NCI-H1930 (cell line): ENCODE measurements around the gene EBF4.
"Not testable (repeated sequence)": the region's sequence is repeated elsewhere in the genome, so short reads cannot be mapped to it uniquely, and the experiment has no call there.

ENCODE experiments used
- DNase-seq, 2 experiments: peaks; one replicate each; lab custom pipeline; 2025; lab: John Stamatoyannopoulos, UW

EBF4 gene

GRCh38 chr20:2757969-2758368, 65.4 kb downstream of the EBF4 start:
- DNase-seq = no peak

DNA sequence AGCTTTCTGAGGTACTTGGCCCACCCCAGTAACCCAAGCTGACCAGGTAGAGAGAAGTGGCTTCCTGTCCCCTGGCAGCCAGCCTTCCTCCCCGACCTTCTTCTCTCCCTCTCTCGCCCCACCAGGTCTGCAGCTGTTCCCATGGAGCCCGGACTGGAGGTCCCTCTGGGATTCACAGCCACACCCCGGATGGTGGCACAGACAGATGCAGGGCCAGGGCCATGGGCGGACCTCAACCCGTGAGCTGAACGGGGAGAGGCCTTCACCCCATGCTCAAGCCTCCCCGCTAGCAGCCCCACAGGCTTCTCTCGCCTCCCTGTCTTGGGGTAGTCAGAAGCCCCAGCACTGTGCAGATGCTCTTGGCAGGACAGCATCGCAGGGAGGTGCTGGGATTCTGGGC, 66.6 kb downstream of the EBF4 start:
- no peak for DNase-seq

DNA sequence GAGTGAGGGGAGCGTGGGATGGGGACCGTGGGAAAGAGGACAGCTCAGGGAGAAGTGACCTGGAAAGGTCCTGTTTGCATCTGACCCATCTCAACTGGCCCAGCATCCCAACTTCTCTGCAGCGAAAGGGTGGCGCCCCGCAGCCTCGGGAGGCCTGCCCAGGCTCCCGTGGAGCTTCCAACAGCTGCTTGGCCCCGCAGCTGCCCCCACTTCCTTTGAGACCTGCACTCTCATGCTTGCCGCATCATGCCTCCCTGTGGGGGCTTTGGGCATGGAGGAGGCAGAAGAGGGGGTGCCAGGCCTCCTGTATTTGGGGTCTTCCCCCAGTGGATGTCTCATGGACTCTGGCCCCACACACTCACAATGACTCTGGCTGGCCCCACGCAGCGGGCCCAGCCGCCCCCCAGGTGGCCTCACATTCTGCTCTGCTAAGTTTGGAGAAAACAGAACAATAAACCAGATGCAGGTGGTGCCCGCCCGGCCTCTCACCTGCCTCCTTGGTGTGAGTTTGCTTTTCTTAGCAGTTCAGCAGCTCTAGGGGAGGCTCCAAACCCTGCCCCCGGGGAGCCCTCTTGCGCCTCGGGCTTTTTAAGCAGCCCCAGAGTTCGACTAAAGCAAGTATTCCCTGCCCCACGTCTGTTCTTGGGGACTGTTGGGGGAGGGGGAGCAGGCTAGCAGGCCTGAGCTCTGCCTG, 67.2 kb downstream of the EBF4 start:
- DNase-seq = no peak

GRCh38 chr20:2760297-2760951, 67.8 kb downstream of the EBF4 start:
- no peak for DNase-seq

- no peak for DNase-seq
Observed at GRCh38 chr20:2760952-2761305, 68.3 kb downstream of the EBF4 start.

DNA sequence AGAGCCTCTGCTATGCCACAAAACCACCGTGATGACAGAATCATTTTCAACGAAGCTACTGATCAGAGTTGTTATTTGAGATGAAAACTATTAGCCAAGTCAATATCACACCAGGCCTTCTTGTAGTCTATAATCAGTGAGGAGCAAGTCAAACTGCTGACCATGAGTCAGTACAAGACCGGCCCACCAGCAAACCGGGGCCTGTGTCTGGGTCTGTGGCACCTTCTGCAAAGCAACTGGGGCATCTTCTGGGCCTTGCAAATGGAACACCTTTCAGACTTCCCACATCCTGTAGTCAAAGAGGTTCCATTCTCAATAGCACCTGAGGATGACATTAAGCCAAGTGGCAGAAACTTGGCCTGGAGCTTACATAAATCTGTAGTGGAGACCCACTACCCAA, 69.3 kb downstream of the EBF4 start:
- DNase-seq = no peak

DNA sequence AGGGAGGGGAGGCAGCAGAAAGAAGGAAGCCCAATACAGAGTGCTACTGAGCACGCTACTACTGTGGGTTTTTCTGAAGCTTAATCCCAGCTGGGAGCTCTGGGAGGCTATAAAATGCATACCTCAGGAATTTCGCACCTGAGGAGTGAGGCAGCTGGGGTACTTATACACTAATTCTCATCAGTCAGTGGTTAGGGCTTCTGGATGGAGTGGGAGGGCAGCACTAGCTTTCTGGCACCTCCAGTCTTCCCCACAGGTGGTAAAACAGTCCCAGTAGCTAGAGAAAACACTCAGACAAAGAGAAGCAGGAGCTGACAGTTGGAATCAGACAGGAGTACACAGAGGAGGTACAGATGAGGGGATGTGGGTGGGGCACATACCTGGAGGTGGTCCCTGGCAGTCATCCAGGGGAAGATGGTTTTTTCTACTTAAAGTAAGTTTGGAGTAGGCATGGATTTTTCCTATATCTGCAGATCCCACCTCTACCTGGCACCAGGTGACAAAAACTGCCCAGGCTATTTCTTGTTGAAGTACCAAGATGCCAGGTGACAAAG, 70.1 kb downstream of the EBF4 start:
- no peak for DNase-seq

GRCh38 chr20:2763186-2763585, 70.6 kb downstream of the EBF4 start:
- no peak for DNase-seq

GRCh38 chr20:2767768-2768631, 75.4 kb downstream of the EBF4 start:
- no peak for DNase-seq

GRCh38 chr20:2768632-2769015, 76.0 kb downstream of the EBF4 start:
- no peak for DNase-seq

DNA sequence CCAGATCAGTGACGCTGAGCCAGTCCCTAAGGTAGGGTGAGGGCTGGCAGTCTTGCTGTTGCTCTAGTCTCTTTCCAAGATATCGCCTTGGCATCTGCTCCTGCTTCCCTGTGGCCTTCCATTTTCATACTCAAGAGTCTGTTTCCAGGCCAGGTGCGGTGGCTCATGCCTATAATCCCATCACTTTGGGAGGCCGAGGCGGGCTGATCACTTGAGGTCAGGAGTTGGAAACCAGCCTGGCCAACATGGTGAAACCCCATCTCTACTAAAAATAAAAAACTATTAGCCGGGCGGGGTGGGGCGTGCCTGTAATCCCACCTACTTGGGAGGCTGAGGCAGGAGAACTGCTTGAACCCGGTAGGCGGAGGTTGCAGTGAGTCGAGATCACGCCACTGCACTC, 77.5 kb downstream of the EBF4 start:
- DNase-seq = not testable (repeated sequence)

DNA sequence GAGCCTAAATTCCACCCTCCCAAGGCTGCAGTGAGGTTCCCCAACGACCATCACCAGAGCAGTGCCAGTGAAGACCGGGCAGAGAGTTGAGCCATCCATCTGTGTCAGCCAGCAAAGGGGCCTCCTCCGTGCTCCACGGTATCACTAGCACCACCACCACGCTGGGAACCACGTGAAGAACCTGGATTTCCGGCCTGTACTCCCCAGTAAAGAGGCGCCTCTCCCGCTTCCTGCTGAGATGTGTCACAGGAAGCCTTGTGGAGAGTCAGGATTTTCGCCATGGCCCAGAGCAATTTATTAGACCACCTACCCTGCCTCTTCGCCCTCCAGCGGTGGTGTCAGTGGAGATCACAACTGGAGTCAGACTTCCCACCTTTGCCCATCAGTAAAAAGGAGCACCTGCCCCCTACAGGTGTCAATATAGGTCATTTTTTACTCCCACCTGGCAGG, 79.1 kb downstream of the EBF4 start:
- no peak for DNase-seq

GRCh38 chr20:2773812-2774211, 81.2 kb downstream of the EBF4 start:
- DNase-seq = no peak

DNA sequence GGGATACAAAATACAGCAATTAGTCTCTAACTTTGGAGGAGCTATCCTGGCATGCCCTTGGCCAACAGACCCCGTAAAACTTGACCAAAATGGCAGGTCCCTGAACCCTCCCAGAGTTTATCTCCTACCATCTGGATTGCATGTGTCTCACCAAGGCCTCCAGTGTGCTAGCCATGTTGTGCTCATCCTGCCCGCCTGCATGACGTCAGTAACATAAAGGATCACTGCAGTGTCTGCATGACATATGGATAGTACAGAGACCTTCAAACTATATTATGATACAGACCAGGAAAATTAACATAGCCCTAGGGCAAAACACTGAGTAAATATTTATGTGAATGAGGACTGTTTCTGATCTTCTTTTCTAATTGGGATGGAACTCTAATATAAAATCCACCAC, 82.6 kb downstream of the EBF4 start:
- DNase-seq = no peak

DNA sequence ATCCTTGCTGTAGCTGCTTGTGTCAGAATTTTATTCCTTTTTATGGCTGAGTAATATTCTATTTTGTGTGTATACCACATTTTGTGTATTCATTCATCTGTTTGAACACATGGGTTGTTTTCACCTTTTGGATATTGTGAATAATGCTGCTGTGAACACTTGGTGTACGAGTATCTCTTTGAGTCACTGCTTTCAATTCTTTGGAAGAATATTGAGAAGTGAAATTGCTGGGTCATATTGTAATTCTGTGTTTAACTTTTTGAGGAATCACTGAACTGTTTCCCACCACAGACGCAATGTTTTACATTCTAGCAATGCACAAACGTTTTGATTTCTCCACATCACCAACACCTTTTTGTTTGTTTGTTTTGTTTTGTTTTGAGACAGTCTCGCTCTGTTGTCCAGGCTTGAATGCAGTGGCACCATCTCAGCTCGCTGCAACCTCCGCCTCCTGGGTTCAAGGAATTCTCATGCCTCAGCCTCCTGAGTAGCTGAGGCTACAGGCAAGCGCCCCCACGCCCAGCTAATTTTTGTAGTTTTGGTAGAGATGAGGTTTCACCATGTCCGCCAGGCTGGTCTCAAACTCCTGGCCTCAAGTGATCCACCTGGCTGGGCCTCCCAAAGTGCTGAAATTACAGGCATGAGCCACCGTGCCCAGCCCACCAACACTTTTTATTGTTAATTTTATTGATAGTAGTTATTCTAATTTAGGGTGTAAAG, 86.2 kb downstream of the EBF4 start:
- no peak for DNase-seq

DNA sequence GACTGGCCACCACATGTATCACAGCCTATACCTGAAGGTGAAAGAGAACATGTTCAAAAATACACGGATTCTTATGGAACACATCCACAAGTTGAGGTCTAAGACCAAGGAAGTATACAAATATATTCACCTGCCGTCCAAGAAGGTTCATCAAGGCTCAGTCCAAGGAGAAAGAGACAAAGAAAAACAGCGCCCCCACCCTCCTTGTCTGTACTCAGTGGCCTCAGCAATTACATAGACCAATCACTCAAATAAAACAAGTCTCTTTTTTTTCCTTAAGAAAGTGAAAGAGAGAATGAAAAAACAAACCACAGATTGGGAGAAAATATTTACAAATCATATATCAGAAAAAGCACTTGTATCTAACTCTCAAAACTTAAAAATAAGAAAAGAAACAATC, 88.4 kb downstream of the EBF4 start:
- DNase-seq = no peak

GRCh38 chr20:2783908-2784566, 91.5 kb downstream of the EBF4 start:
- no peak for DNase-seq

GRCh38 chr20:2793471-2793870, 100.9 kb downstream of the EBF4 start:
- DNase-seq = no peak

- DNase-seq = no peak
Observed at GRCh38 chr20:2794202-2794748, 101.7 kb downstream of the EBF4 start.

- no peak for DNase-seq
Observed at GRCh38 chr20:2794866-2795447, 102.4 kb downstream of the EBF4 start.

DNA sequence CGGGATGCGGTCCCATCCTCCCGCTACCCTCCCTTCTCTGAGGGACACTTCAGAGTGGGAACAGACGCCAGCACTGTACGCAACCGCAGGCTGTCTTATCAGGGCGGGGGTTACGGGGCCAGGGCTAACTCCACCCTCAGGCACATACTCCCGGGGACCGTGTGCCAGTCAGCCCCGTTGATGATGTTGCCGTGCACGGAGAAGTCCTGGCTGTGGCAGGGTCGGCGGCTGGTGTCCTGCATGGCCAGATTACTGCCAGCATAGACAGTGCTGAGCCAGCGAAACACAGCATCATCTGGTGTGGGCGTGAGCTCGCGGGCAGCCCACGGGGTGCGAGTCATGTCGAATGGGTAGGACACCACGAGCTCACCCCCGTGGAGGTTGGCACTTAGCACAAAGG, 102.9 kb downstream of the EBF4 start:
- DNase-seq = no peak
